ENCODE results near the gene NAGPA. TPM values are rescaled to one million over a fixed set of nuclear protein-coding genes. Genes with fewer than 3 reads are reported as not detected.
"Not testable (repeated sequence)": the region's sequence is repeated elsewhere in the genome, so short reads cannot be mapped to it uniquely, and the experiment has no call there.

Gene NAGPA
- total RNA-seq, 1 experiment from 2014 or later = 57.6 TPM

DNA sequence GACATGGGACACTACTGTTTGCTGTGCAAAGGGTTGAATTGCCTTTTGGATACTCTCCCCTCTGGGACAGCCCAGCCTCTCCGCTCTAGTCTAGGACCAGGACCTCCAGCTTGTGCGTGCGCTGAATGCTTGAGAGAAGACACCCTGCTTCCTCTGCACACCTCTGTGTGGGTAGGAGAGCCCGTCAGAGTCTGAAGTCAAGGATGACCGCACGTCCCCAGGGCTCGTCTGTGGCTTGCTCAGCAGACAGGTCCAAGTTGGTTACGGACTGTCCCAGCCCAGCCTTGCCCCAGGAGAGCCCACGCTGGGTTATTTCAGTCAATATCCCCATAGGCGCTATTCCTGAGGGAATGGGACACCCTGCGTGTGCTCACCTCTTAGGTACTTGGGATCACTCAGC is 28.3 kb upstream of the NAGPA start:
- no peak for DNase-seq (ENCODE audit: low read depth)

DNA sequence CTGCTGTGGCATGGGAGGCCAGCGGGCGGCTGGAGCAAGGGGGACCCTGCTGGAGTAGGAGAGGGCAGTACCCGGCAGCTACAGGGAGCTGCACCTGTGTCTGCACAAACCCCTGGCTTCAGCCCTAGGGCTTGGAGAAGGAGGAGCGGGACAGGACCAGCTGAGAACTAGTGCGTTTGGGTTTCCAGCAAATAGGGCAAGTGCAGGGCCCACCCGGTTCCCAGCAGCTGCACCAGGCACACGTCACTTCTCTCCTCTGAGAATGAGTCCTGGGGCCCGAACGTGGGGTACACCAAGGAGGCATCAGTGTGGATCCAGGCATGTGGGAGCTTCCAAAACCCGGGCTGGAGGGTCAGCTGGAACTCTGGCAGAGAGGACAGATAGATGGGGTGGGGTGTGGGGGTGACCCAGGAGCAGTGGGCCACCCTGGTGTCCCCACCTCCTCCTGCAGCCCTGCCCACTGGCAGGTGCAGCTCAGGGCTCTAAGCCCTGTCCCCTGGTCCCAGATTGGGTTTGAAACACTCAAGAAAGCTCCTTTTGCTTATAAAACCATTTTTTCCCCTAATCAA is 26.4 kb upstream of the NAGPA start:
- no peak for DNase-seq (ENCODE audit: low read depth)

DNA sequence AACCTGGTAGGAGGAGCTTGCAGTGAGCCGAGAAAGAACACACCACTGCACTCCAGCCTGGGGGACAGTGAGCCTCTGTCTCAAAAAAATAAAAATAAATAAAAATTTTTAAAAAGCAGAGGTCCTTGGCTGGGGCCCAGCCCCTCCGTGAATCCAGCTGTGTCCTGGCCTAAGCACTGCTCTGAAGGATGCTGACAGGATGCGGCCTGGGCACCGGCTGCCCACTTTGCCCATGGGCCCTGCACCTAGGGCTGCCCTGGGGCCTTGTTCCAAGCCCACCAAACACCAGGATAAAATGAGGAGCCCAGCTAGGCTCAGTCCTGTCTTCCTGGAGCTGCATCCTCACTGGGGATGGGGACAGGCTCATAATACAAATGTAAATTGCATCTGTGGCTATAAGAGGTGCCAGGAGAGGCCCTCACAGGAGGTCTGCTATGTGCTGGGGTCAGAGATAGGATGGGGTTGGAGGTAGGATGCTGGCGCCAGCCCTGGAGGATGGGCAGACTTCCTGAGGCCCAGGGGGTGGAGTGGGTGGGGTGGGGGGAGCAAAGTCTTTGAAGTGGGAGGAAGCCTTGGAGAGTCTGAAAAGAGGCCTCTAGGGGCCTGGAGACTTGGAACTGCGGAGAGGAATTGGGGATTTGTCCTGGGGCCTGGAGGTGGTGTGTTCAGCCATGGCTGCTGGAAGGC is 25.8 kb upstream of the NAGPA start:
- no peak for DNase-seq (ENCODE audit: low read depth)

DNA sequence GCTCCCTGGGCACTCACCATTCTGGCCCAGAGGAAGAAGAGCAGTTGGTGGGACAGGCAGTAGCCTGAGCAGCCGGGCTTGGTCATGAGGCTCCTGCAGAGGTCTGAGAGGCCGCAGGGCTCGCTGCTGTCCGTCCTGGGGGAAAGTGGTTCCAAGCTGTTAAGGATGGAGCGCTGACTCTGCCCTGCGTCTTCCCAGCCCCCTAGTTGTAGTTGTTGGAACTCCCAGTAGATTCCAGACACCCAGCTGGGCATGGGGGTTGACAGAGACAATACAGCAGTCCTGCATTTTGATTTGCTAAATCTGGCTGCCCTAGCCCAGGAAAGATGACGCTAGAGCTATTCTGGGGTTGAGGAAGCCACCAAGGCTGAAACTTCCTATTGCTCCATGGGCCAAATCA is 24.7 kb upstream of the NAGPA start:
- DNase-seq (ENCODE audit: low read depth) = no peak

DNA sequence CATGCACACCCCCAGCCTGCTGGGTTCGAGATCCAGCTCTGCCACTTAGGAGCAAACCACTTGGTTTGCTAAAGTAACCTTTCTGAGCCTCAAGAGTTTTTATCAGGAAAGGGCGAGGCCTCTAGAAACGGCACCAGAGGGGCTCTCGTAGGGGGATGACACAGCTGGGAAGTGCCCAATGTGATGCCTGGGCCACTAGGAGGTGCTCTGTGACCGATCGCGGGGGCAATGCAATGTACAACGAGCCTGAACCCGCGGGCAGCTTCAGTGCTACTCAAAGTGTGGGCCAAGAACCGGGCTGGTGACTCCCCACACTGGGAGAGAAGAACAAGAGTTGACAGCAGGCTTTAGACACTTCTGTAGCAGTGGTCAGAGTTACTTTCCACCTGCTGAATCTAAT is 22.6 kb upstream of the NAGPA start:
- no peak for DNase-seq (ENCODE audit: low read depth)

DNA sequence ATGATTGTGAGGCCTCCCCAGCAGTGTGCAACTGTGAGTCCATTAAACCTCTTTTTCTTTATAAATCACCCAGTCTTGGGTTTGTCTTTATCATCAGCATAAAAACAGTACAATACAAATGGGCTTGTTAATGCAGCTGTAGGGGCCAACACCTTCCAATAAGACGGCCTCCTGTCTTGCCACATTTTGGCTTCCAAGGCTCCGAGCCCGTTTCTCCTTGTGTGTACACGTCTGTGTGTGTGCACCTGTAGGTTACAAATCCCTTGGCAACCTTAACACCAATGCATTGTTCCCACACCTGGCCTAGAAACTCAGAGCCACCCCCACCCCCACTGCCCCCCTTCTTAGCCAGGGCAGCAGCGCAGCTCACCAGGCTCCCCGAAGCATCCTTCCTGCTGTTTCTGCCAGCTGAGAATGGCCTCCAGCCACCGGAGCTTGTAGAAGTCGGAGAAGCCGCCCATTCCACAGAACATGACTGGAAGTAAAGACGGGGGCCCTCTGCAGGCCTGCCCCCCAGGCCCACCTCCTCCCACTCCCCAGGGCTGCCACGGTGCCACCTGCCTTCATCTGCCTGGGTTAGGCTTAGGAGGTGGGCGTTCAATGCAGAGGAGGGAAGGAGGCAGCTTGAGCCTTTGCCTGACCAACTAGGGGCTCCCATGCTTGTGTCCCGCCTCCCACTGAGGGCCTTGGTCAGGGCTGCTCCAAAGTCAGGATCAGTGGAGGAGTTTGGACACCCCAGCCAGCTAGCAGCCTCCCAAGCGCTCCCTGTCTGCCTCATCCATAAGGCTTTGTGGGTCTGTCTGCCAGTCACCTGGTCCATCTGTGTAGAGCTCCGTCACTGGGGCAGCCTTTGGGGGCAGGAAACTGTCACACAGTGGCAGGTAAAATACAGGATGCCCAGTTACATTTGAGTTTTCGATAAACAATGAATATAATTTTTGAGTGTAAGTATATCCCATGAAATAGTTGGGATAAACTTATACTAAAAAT is 21.4 kb upstream of the NAGPA start:
- DNase-seq (ENCODE audit: low read depth) = no peak

DNA sequence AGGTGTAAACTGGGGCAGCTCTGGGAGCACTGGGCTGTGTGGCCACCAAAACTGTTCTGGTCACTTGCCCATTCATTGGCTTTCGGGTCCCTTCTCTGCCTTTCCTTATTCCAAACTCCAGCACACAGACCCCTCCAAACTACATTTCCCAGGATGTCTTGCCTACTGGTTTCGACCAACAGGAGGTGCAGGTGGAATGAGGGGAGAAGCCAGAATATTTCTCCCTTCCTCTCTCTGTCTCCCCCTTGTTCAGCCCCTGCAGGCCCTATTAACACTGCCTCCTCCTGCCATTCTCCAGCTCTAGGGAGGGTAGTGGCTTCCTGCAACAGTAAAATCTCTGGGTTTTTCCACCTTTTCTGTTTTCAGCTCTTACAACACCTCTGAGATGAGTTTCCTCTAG is 13.2 kb upstream of the NAGPA start:
- DNase-seq (ENCODE audit: low read depth) = no peak

DNA sequence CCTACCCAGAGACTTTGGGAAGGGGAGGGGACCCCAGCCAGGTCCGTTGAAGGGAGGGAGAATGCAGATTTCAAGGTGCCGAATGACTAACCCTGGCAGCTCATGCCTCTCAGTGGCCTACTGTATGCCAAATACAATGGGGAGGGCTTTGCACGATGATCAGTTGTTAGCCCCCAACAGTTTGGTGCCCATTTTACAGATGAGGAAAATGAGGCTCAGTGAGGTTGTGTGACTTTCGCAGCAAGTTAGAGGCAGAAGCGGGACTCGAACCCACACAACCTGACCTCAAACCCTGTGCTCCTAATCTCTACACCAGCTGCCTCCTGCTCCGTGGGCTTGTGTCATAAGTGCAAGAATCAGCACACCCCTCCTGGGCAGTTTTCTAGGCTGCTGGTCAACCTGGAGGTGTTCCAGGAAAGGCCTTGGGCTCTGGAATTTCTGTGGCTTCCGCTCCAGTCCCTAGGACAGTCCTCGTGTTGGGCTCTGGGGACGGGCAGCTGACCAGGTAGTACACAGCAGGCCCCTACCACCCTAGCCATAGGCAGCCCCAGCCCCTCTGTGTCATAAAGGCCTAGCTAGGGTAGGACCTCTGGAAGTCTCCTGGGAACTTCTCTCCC is 11.9 kb upstream of the NAGPA start:
- DNase-seq (ENCODE audit: low read depth) = no peak

DNA sequence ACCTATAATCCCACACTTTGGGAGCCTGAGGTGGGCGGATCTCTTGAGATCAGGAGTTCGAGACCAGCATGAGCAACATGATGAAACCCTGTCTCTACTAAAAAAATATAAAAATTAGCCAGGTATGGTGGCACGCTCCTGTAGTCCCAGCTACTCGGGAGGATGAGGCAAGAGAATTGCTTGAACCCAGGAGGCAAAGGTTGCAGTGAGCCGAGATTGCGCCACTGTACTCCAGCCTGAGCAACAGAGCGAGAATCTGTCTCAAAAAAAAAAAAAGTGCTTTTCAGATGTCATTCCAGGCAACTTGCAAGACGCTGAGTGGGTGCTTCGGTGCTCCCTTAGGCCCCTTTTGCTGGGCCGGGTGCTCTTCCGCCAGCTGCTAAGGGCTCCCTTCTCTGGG is 10.8 kb upstream of the NAGPA start:
- DNase-seq (ENCODE audit: low read depth) = not testable (repeated sequence)

DNA sequence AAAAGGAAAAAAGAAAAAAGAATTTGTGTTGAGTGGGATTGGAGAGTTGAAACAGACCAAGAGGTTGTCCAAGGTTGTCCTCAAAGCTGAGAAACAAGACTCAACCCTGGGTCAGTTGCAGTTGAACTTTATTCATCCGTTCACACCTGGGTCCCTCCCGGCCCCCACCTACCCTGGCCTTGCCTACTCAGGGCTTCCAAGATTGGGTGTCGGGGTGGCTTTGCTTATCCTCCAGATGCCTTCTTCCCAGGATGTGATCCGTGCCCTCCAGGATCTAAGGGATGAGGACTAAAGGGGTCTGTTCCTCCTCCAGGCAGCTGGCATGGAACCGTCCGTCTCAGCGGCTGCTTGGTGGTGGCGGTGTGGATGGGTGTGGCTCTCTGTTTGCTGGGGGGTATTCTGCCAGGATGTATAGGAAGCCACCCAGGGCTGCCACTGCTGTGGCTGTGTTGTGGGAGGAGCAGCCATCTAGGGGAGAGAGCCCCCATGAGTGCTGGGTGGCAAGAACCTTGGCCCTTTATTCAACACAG is 10.3 kb upstream of the NAGPA start:
- no peak for DNase-seq (ENCODE audit: low read depth)

DNA sequence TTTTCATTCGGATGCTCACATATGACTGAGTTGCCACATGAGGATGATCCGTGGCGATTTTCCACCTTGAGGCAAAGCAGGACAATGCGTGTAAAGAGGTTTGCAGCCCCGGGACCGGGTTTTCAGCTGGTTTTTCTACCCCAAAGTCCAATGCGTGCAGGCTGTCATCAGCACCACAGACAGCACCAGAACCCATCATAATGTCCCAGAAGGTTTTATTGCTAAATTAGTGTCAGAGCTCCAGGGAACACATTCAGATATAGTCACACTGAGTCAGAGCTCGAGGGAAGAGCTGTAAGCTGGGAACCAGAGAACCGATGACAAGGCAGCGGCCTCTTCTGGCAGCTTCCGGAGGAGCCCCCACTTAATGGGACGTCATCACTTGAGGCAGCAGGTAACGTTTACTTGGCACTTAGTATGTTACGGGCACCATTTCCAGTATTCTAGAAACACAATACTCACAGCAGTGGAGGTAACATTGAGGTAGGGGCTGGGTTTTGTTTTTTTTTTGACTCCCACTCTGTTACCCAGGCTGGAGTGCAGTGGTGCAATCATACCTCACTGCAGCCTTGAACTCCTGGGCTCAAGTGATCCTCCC is 8.9 kb upstream of the NAGPA start:
- peak; percentile 41 for DNase-seq (ENCODE audit: low read depth)

DNA sequence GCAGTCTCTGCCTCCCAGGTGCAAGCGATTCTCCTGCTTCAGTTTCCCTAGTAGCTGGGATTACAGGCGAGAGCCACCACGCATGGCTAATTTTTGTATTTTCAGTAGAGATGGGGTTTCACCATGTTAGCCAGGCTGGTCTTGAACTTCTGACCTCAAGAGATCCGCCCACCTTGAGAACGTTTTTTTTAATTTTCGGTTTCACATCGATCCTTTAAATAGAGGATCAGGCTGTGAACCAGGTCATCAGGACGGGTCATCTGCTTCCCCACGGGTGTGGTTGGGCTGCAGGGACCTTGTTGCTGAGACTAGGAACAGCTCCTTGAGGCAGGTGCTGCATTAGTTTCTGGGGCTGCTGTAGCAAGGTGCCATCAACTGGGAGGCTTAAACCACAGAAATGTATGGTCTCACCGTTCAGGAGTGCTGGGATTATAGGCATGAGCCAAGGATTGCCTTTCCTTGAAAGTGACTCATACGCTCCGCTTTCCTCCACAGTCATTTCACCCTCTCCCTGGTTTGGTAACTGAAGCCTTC is 7.9 kb upstream of the NAGPA start:
- DNase-seq (ENCODE audit: low read depth) = peak; percentile 43

DNA sequence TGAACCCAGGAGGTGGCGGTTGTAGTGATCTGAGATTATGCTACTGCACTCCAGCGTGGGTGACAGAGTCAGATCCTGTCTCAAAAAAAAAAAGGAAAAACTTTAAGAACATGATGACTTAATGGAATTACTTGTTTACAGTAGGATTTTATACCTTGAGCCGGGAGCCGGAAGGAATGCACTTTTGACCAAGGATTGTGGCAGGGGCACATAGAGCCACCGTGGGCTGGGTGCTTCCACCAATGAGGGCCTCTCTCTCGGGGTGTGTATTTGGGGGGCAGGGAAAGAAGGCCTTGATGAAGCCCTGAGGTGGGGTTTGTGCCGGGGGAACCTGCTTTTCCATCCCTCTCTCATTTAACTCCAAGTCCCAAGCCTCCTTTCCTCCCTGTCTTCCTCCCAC is 6.7 kb upstream of the NAGPA start:
- no peak for DNase-seq (ENCODE audit: low read depth)

DNA sequence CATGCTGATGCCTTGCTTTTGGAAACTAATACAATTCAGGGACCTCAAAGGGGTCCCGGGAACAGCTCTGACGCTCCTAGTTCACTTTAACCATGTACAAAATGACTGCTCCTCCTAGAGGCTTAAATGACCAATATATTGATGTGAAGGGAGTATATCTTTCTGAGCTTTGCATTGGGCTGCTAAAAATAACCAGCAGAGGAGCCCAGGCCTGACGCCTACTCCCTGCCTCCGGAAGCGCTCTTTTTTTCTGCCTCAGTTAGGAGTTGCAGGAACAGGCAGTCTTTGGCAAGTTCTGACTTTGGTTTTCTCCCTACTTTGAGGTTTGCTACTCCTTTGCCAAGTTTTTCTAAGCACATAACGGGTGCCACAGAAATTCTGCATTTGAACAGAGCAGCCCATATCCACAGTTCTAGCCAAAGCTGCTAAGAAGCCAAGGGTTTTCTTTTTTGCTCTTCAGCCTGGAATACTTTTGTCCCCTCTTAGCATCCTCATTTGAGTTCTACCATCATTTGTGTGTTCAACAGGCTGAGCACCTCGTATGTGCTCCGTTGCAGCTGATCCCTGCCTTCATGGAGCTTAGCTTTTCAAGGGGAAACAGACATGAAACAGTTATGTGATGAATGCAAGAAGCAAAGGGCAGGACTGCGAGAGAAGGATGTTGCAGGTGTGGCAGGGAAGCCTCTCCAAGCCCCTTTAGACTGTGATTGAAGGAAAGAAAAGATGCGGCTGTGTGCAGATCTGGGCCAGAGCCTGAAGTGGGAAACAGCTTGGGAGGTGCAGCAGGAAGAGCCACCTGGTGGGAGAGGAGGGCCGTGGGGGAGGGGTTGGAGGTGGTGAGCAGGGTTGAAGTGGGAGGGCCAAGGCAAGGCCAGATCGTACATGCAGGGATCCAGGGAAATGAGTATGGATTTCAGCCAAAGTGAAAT is 2.8 kb upstream of the NAGPA start:
- DNase-seq (ENCODE audit: low read depth) = no peak

DNA sequence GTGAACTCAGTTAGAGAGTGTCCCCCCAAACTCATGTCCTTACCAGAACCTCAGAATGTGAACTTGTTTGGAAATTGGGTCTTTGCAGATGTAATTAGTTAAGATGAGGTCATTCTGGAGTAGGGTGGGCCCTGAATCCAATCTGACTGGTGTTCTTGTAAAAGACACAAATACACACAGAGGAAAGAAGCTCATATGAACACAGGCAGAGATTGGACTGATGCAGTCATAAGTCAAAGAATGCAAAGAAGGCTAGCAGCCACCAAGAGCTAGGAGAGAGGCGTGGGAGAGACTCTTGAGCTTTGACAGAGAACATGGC is 2.1 kb upstream of the NAGPA start:
- DNase-seq (ENCODE audit: low read depth) = no peak

DNA sequence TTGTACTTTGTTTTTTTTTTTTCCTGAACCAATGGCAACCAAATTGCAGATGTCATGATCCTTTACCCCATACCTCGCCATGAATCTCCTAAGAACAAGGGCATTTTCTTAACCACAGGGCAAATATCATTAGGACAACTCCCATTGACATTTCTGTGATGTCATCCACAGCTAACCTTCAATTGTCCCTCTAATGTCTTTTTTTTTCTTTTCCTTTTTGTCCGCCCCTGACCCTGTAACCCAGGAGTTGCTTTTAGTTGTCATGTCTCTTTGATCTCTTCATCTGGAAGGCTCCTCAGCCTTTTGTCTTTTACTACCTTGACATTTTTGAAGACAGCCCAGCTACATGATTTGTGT is 410 bp upstream of the NAGPA start:
- DNase-seq (ENCODE audit: low read depth) = no peak

DNA sequence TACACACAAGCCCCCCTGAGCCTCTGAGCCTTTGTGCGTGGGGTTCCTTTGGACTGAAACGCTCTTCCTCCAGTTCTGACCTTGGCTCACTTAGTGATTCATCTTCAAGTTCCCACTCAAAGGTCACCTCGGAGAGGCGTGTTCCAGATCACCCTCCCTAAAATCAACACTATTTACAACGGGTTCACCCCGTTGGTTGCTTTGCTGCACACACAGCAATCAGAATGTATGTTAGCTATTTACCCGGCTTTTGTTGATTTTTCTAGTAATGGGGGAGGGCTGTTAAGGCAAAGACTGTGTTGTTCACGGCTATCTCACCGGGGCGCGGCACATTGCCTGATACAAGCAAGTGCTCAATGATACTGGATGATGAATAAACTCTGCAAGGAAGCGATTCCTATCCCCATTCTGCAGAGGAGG is 977 bp downstream of the NAGPA start:
- no peak for DNase-seq (ENCODE audit: low read depth)

DNA sequence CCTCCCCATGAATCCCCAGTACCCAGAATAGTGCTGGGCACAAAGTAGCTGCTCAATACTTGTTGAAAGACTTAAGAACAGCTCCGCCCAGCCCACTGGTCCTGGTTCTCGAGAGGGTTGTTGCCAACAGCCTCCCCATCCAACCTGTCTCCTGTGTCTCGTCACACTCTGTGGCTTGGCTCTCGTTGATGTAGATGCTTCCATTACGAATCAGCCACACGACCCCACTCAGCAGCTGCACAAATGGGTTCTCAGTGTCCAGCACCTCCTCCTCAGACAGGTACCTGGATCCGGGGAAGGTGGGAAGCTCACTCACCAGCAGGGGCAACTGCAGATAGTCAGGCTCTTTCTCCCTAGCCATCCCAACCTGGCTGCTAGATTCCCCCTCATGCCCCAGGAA is 2.1 kb downstream of the NAGPA start:
- DNase-seq (ENCODE audit: low read depth) = no peak

DNA sequence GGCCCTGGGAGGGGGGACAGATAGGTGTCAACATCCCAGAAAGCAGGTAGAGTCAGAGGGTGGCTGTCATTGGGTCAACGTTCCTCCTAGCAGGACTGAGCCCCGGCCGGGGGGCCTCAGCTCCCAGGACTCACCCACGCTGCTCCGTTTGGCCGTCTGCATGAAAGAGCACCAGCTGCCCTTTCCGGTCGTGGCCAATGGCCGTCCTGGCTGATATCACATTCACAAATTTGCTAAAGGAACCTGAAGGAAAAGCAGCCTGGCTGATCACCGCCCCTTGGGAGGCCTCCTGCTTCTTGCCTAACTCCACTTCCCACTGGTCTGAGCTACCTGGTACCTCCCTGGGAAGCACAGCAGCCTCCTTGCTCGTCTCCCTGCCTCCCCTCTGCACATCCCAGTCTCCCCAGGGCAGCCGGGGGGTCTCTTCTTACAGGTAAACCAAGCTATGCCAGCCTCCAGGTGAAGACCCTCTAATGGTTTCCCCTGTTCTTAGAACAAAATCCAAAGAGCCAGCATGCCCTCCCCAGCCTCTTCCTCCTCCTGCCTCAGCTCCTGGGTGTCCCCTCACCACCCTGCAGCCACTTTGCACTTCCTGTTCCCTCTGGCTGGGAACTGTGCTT is 3.4 kb downstream of the NAGPA start:
- no peak for DNase-seq (ENCODE audit: low read depth)

DNA sequence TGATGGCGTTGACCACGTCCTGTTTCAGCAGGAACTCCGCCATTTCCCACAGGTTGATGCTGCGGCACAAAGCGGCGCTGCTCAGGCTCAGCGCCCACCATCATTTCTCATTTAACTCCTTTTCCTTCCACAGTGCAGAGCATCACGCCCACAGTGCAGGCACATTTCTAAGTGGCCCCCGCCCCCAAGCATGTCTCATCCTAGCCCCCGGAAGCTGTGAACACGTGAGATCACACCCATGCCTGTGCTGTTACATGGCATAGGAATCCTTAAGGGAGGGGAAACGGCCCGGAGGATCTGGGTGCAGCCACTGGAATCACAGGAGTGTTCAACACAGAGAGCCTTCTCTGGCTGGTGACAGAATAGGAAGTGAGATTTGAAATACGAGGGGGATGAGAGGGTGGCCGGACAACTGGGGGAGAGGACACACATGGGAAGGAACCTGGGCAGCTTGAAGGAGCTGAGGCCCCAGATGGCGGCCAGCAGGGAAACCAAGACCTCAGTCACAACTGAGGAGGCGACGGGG is 4.7 kb downstream of the NAGPA start:
- no peak for DNase-seq (ENCODE audit: low read depth)

Data from LHCN-M2 (cell line).